K562 (cell line): ENCODE data around the gene MEAF6. TPM values are rescaled to one million over a fixed set of nuclear protein-coding genes. Genes with fewer than 3 reads are reported as not detected.

ENCODE experiments used
- ATAC-seq: fragments of 200-7000 bp; cut with Tn5 transposase; 3 replicates; pipeline ENCODE4 v1.9.1; 2020; ENCODE audit warnings: moderate library complexity
- BruUV-seq: library from RNA; stranded (reverse); fragments of 400-500 nt; replicated peaks from 2 replicates; lab custom pipeline; 2021; lab: Mats Ljungman, UMichigan
- CTCF ChIA-PET: fragments of 300-600 bp; formaldehyde crosslinking; extraction: SDS; loops from one replicate; lab custom pipeline; 2021; ENCODE audit warnings: low intra/inter-chr PET ratio; lab: Yijun Ruan, JAX
- POLR2A ChIA-PET: fragments of 300-600, 350-650 bp; sonication (Branson Sonifier 250); formaldehyde crosslinking; extraction: SDS; loops from one replicate; lab custom pipeline; 2021; ENCODE audit warnings: antibody characterized with exemption, inconsistent platforms; lab: Yijun Ruan, JAX
- DNase-seq, 4 experiments: peaks; one replicate each; pipeline versions ENCODE4 v3.0.0 to v3.0.0-alpha.2; 2011 to 2018; ENCODE audit warnings: low spot score in 3 of 4, mixed read lengths in 3 of 4; ENCODE audit errors: extremely low read depth in 1 of 4
- FAIRE-seq: peaks from 2 replicates; lab custom pipeline; 2011; peaks lifted over from hg19 to GRCh38; lab: Jason Lieb, UNC
- H2AFZ ChIP-seq: 2 replicates; pipeline ENCODE4 v1.6.0; 2011; ENCODE audit warnings: low read depth, low read length, control low read depth, inconsistent platforms
- H3K27ac ChIP-seq: fragments of 200-600 bp; 3 replicates; pipeline ENCODE4 v1.8.0; 2011; ENCODE audit warnings: low read depth, mild to moderate bottlenecking, control low read depth, inconsistent platforms, low read length, moderate library complexity, mixed read lengths; ENCODE audit errors: extremely low read depth
- H3K27me3 ChIP-seq, 2 experiments: fragments of 300-600 bp in 1 of 2; 2 replicates in 1 of 2; 3 replicates in 1 of 2; pipeline versions ENCODE4 v1.6.0 to v1.8.0; 2011; ENCODE audit warnings: inconsistent platforms in 2 of 2, low read length in 2 of 2, mild to moderate bottlenecking in 1 of 2, mixed read lengths in 1 of 2, moderate library complexity in 1 of 2; ENCODE audit not compliant: control insufficient read depth in 2 of 2, insufficient read depth in 2 of 2
- H3K36me3 ChIP-seq: fragments of 300-600 bp; 3 replicates; pipeline ENCODE4 v1.8.0; 2011; ENCODE audit warnings: mild to moderate bottlenecking, low read length, inconsistent platforms; ENCODE audit not compliant: control insufficient read depth, insufficient read depth
- H3K4me1 ChIP-seq, 2 experiments: fragments of 200-600 bp in 1 of 2; replicated peaks in 1 of 2; 2 replicates in 1 of 2; 3 replicates in 1 of 2; pipeline versions ENCODE4 v1.5.1 to v1.8.0; 2011; ENCODE audit warnings: inconsistent platforms in 2 of 2, low read length in 2 of 2, mild to moderate bottlenecking in 1 of 2, mixed read lengths in 1 of 2, moderate library complexity in 1 of 2; ENCODE audit not compliant: control insufficient read depth in 2 of 2, insufficient read depth in 2 of 2
- H3K4me2 ChIP-seq: 2 replicates; pipeline ENCODE4 v1.6.1; 2011; ENCODE audit warnings: low read length, control low read depth, inconsistent platforms, mixed read lengths; ENCODE audit not compliant: insufficient read depth
- H3K4me3 ChIP-seq: fragments of 200-600 bp; sonication (generic), shearing (Covaris generic); 2 replicates; pipeline ENCODE4 v1.5.1; 2016; ENCODE audit warnings: control low read depth, inconsistent platforms
- H3K79me2 ChIP-seq: fragments of 200-600 bp; 3 replicates; pipeline ENCODE4 v1.8.0; 2011; ENCODE audit warnings: low read length, inconsistent platforms; ENCODE audit not compliant: control insufficient read depth, insufficient read depth
- H3K9ac ChIP-seq, 2 experiments: 2 replicates each; pipeline versions ENCODE4 v1.6.0 to v1.6.1; 2011; ENCODE audit warnings: low read depth in 2 of 2, low read length in 2 of 2, control low read depth in 1 of 2, inconsistent platforms in 1 of 2, mild to moderate bottlenecking in 1 of 2, mixed read lengths in 1 of 2; ENCODE audit not compliant: insufficient read depth in 1 of 2
- H3K9me1 ChIP-seq: one replicate; pipeline ENCODE4 v1.6.0; 2011; ENCODE audit warnings: inconsistent platforms, mild to moderate bottlenecking, low read length, moderate library complexity; ENCODE audit not compliant: control insufficient read depth, insufficient read depth
- H3K9me3 ChIP-seq: replicated peaks from 2 replicates; pipeline ENCODE4 v1.5.1; 2011; ENCODE audit warnings: low read depth, low read length, inconsistent platforms; ENCODE audit not compliant: control insufficient read depth, insufficient read depth
- H4K20me1 ChIP-seq: replicated peaks from 2 replicates; pipeline ENCODE4 v1.6.1; 2011; ENCODE audit warnings: low read length, inconsistent platforms, mixed read lengths; ENCODE audit not compliant: control insufficient read depth, insufficient read depth
- CBX3 ChIP-seq, 2 experiments: IDR thresholded peaks; 1 replicate in 1 of 2; 2 replicates in 1 of 2; pipeline ENCODE4 v1.6.1; 2012; ENCODE audit warnings: inconsistent platforms in 2 of 2, low read length in 2 of 2, borderline replicate concordance in 1 of 2, control low read depth in 1 of 2
- COPS2 ChIP-seq: fragments of 450-650 bp; conservative IDR thresholded peaks from 2 replicates; pipeline ENCODE4 v1.6.1; 2016; ENCODE audit warnings: mild to moderate bottlenecking, moderate library complexity
- DEAF1 ChIP-seq: fragments of 450-650 bp; formaldehyde crosslinking; IDR thresholded peaks from 2 replicates; pipeline ENCODE4 v1.4.0; 2020; ENCODE audit warnings: mild to moderate bottlenecking, moderate library complexity
- ETV5 ChIP-seq: sonication (generic); formaldehyde crosslinking; IDR thresholded peaks from 2 replicates; pipeline ENCODE4 v1.4.0; 2020; ENCODE audit warnings: low read depth, mild to moderate bottlenecking, missing genetic modification reagents
- GATA2 ChIP-seq: sonication (generic); formaldehyde crosslinking; IDR thresholded peaks from 2 replicates; pipeline ENCODE4 v1.4.0; 2020; ENCODE audit warnings: mild to moderate bottlenecking, missing genetic modification reagents
- ILF3 ChIP-seq: fragments of 450-650 bp; IDR thresholded peaks from 2 replicates; pipeline ENCODE4 v1.6.1; 2018; ENCODE audit warnings: antibody characterized with exemption, mild to moderate bottlenecking, moderate library complexity, borderline replicate concordance
- IRF9 ChIP-seq: fragments of 450-650 bp; IDR thresholded peaks from 2 replicates; pipeline ENCODE4 v1.6.1; 2016; ENCODE audit warnings: missing biosample characterization, missing genetic modification characterization
- LEF1 ChIP-seq: fragments of 450-650 bp; IDR thresholded peaks from 2 replicates; pipeline ENCODE4 v1.6.1; 2016; ENCODE audit warnings: mild to moderate bottlenecking
- SAFB ChIP-seq: fragments of 200-400 bp; formaldehyde crosslinking; IDR thresholded peaks from 2 replicates; pipeline ENCODE4 v1.6.1; 2017; ENCODE audit warnings: low read depth, low read length, borderline replicate concordance
- SMARCC2 ChIP-seq: fragments of 450-650 bp; IDR thresholded peaks from 2 replicates; pipeline ENCODE4 v1.6.1; 2017; ENCODE audit warnings: antibody characterized with exemption, moderate library complexity, mild to moderate bottlenecking, low read depth
- ZKSCAN8 ChIP-seq: fragments of 200-800 bp; sonication (Bioruptor generic); IDR thresholded peaks from 2 replicates; pipeline ENCODE4 v1.6.1; 2016; ENCODE audit warnings: missing genetic modification characterization, missing compliant biosample characterization
- ZNF444 ChIP-seq: fragments of 250-450 bp; sonication (Bioruptor Pico); IDR thresholded peaks from 2 replicates; pipeline ENCODE4 v1.4.0; 2020; ENCODE audit warnings: mild to moderate bottlenecking, moderate library complexity
- WGBS: fragments of 100-300 bp; shearing (Covaris generic); methylation state at CpG from one replicate; pipeline ENCODE4 v1.1.6; 2016; ENCODE audit warnings: low coverage, mixed read lengths; ENCODE audit not compliant: insufficient coverage; ENCODE audit errors: missing lambda C conversion rate; 5-methylcytosine and 5-hydroxymethylcytosine counted together
- in situ Hi-C: fragments of 300-500 bp; cut with MboI; formaldehyde crosslinking; loops from 4 replicates; pipeline ENCODE4 v1.15.0; 2018; ENCODE audit warnings: inconsistent platforms, mixed read lengths
- intact Hi-C: fragments of 100-400 bp; cut with micrococcal nuclease; formaldehyde crosslinking; loops from 2 replicates; pipeline ENCODE4 v1.14.2; 2022
- polyA plus RNA-seq, 8 experiments: library from polyadenylated mRNA; depleted of rRNA in 4 of 8; stranded (reverse) in 5 of 8; unstranded in 3 of 8; fragments of >200 nt; fragmentation: Nextera tagmentation in 2 of 8; fragmentation: Illumina TruSeq in 1 of 8; extraction: Ambion mirVana in 2 of 8; extraction: Trizol in 1 of 8; gene quantifications; 2 replicates each; pipeline versions ENCODE4 v1.2.1 to v1.2.3, GENCODE V29; 2011 to 2014; ENCODE audit warnings: inconsistent platforms in 1 of 8, missing spikeins in 1 of 8
- total RNA-seq, 7 experiments: library from RNA; depleted of rRNA in 6 of 7; stranded (reverse); fragments of >200 nt in 6 of 7; fragmentation: Illumina TruSeq in 2 of 7; extraction: Trizol in 2 of 7; gene quantifications; 2 replicates each; pipeline versions ENCODE4 v1.2.1 to v1.2.3, GENCODE V29; 2011 to 2021; ENCODE audit warnings: low replicate concordance in 1 of 7
- TF ChIP-seq, protein P1 (sequence below): fragments of 450-650 bp; IDR thresholded peaks from 2 replicates; pipeline ENCODE4 v1.6.1; 2017; ENCODE audit warnings: antibody characterized with exemption, mild to moderate bottlenecking
- TF ChIP-seq, protein P2 (sequence below): IDR thresholded peaks from 2 replicates; pipeline ENCODE4 v1.6.1; 2016; ENCODE audit warnings: missing genetic modification characterization, missing compliant biosample characterization

MEAF6 gene
- total and polyA plus RNA-seq, 9 of the 15 experiments (the other 6 are each of a cell fraction or from before 2014, with no cell fraction given): 55.0 to 151 (median 92.3) TPM

- in situ Hi-C loops: no loop called here
- peak overlapping the region; percentile 34; the same call in 2 of the 3 replicates for H3K27ac ChIP-seq
- peaks cover 52% of the 10 kb centered on the region for H3K36me3 ChIP-seq
- no peak overlapping the region for H3K4me3 ChIP-seq
- ChIA-PET CTCF (no interaction called here), POLR2A (interaction anchor here (0.6 to 1.5 kb wide), 6 partner anchors 9 to 435 kb away, joined by 3 to 7 read pairs (median 3); partner anchors contain the start of gene SNIP1)
- H3K27me3 ChIP-seq: no peaks in the 10 kb centered on the region
- H3K79me2 ChIP-seq: no peaks in the 10 kb centered on the region
- intact Hi-C loops: loop anchor here (5.0 kb wide), 1 partner anchor 119 kb away; no protein-coding TSS in a partner anchor
- WGBS: 11% methylated on average over 1 of the region's 1 CpG
- H3K9me3 ChIP-seq: no peaks in the 10 kb centered on the region
- H4K20me1 ChIP-seq: 0 out of 2 replicates have a peak, but pooled peaks cover 4% of the 10 kb centered on the region
- no peak overlapping the region for H3K4me2 ChIP-seq
- FAIRE-seq (peak; percentile 72), DNase-seq (peak; percentile 63 to 85 (median 78)), ATAC-seq (peak; percentile 79)
- no peak overlapping the region for H3K9ac ChIP-seq
- BruUV-seq: no TSS peak
- H3K4me1 ChIP-seq: peaks cover 49 to 50% of the 10 kb centered on the region in 2 experiments
- H3K9me1 ChIP-seq: peaks cover 7% of the 10 kb centered on the region
- H2AFZ ChIP-seq: no peak overlapping the region
- TF ChIP-seq ILF3 (no peak), LEF1 (no peak), SAFB (no peak), ZKSCAN8 (CRISPR knock-in tag) (peak; percentile 46; the same call in 1 of the 2 replicates), GATA2 (CRISPR knock-in tag) (peak; percentile 93), SMARCC2 (peak; percentile 64; the same call in 1 of the 2 replicates), COPS2 (no peak), ETV5 (CRISPR knock-in tag) (no peak), ZNF444 (CRISPR knock-in tag) (no peak), DEAF1 (CRISPR knock-in tag) (no peak), IRF9 (tag) (no peak), CBX3 (IDR thresholded peaks at IDR 0.05; ENCODE audit: borderline replicate concordance in 1 of 2, low read length in 2 of 2) (peak in 1 of 2 experiments; percentile 31; a peak in 1 of 3 replicates)
- TF ChIP-seq, protein P1, sequence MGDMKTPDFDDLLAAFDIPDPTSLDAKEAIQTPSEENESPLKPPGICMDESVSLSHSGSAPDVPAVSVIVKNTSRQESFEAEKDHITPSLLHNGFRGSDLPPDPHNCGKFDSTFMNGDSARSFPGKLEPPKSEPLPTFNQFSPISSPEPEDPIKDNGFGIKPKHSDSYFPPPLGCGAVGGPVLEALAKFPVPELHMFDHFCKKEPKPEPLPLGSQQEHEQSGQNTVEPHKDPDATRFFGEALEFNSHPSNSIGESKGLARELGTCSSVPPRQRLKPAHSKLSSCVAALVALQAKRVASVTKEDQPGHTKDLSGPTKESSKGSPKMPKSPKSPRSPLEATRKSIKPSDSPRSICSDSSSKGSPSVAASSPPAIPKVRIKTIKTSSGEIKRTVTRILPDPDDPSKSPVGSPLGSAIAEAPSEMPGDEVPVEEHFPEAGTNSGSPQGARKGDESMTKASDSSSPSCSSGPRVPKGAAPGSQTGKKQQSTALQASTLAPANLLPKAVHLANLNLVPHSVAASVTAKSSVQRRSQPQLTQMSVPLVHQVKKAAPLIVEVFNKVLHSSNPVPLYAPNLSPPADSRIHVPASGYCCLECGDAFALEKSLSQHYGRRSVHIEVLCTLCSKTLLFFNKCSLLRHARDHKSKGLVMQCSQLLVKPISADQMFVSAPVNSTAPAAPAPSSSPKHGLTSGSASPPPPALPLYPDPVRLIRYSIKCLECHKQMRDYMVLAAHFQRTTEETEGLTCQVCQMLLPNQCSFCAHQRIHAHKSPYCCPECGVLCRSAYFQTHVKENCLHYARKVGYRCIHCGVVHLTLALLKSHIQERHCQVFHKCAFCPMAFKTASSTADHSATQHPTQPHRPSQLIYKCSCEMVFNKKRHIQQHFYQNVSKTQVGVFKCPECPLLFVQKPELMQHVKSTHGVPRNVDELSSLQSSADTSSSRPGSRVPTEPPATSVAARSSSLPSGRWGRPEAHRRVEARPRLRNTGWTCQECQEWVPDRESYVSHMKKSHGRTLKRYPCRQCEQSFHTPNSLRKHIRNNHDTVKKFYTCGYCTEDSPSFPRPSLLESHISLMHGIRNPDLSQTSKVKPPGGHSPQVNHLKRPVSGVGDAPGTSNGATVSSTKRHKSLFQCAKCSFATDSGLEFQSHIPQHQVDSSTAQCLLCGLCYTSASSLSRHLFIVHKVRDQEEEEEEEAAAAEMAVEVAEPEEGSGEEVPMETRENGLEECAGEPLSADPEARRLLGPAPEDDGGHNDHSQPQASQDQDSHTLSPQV: no peak
- TF ChIP-seq, protein P2, sequence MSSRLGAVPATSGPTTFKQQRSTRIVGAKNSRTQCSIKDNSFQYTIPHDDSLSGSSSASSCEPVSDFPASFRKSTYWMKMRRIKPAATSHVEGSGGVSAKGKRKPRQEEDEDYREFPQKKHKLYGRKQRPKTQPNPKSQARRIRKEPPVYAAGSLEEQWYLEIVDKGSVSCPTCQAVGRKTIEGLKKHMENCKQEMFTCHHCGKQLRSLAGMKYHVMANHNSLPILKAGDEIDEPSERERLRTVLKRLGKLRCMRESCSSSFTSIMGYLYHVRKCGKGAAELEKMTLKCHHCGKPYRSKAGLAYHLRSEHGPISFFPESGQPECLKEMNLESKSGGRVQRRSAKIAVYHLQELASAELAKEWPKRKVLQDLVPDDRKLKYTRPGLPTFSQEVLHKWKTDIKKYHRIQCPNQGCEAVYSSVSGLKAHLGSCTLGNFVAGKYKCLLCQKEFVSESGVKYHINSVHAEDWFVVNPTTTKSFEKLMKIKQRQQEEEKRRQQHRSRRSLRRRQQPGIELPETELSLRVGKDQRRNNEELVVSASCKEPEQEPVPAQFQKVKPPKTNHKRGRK (tag): no peak
Observed at GRCh38 chr1:37562984-37563383, 48.4 kb upstream of the MEAF6 start.
